HEK293 (cell line): ENCODE data around the gene PI4KB.
A peak's percentile ranks its signal among the peaks of the same experiment; 100 is the strongest.

Experiments used
- GFI1B ChIP-seq: fragments of 450-650 bp; formaldehyde crosslinking; IDR thresholded peaks from 2 replicates; pipeline ENCODE4 v1.5.1; 2016; ENCODE audit warnings: missing biosample characterization, missing genetic modification characterization
- HOXD13 ChIP-seq: sonication (generic); formaldehyde crosslinking; IDR thresholded peaks from 2 replicates; pipeline ENCODE4 v1.8.0; 2022; ENCODE audit warnings: missing genetic modification reagents, borderline replicate concordance
- KLF1 ChIP-seq: fragments of 450-650 bp; formaldehyde crosslinking; IDR thresholded peaks from 2 replicates; pipeline ENCODE4 v1.5.1; 2016; ENCODE audit warnings: missing biosample characterization, missing genetic modification characterization
- KLF9 ChIP-seq: fragments of 450-650 bp; formaldehyde crosslinking; IDR thresholded peaks from 2 replicates; pipeline ENCODE4 v1.5.1; 2016; ENCODE audit warnings: missing biosample characterization, missing genetic modification characterization, low read depth
- MZF1 ChIP-seq: fragments of 450-650 bp; formaldehyde crosslinking; IDR thresholded peaks from 2 replicates; pipeline ENCODE4 v1.5.1; 2017; ENCODE audit warnings: missing biosample characterization, missing genetic modification characterization, borderline replicate concordance
- OVOL3 ChIP-seq: fragments of 450-650 bp; formaldehyde crosslinking; IDR thresholded peaks from 2 replicates; pipeline ENCODE4 v1.5.1; 2016; ENCODE audit warnings: missing biosample characterization, missing genetic modification characterization
- SCRT2 ChIP-seq: fragments of 450-650 bp; formaldehyde crosslinking; IDR thresholded peaks from 2 replicates; pipeline ENCODE4 v1.5.1; 2016; ENCODE audit warnings: missing biosample characterization, missing genetic modification characterization
- SP7 ChIP-seq: fragments of 450-650 bp; formaldehyde crosslinking; IDR thresholded peaks from 2 replicates; pipeline ENCODE4 v1.5.1; 2016; ENCODE audit warnings: missing biosample characterization, missing genetic modification characterization
- TRIM28 ChIP-seq: IDR thresholded peaks from 2 replicates; pipeline ENCODE4 v1.6.1; 2011; ENCODE audit warnings: low read length, control low read depth, borderline replicate concordance
- YY1 ChIP-seq: fragments of 450-650 bp; formaldehyde crosslinking; IDR thresholded peaks from 2 replicates; pipeline ENCODE4 v1.5.1; 2018; ENCODE audit warnings: missing biosample characterization, missing genetic modification characterization
- ZBTB44 ChIP-seq: fragments of 450-650 bp; IDR thresholded peaks from 2 replicates; pipeline ENCODE4 v1.5.1; 2018; ENCODE audit warnings: missing biosample characterization, mild to moderate bottlenecking, missing genetic modification characterization
- ZEB2 ChIP-seq: fragments of 450-650 bp; formaldehyde crosslinking; IDR thresholded peaks from 2 replicates; pipeline ENCODE4 v1.5.1; 2016; ENCODE audit warnings: missing biosample characterization, missing genetic modification characterization
- ZFHX2 ChIP-seq: fragments of 450-650 bp; formaldehyde crosslinking; conservative IDR thresholded peaks from 2 replicates; pipeline ENCODE4 v1.5.1; 2016; ENCODE audit warnings: missing biosample characterization, missing genetic modification characterization
- ZFP37 ChIP-seq: fragments of 450-650 bp; formaldehyde crosslinking; IDR thresholded peaks from 2 replicates; pipeline ENCODE4 v1.5.1; 2016; ENCODE audit warnings: missing biosample characterization, missing genetic modification characterization
- ZNF121 ChIP-seq: fragments of 450-650 bp; formaldehyde crosslinking; IDR thresholded peaks from 2 replicates; pipeline ENCODE4 v1.5.1; 2016; ENCODE audit warnings: missing biosample characterization, missing genetic modification characterization
- ZNF132 ChIP-seq: fragments of 450-650 bp; formaldehyde crosslinking; IDR thresholded peaks from 2 replicates; pipeline ENCODE4 v1.5.1; 2017; ENCODE audit warnings: missing biosample characterization, missing genetic modification characterization, borderline replicate concordance
- ZNF148 ChIP-seq: fragments of 450-650 bp; formaldehyde crosslinking; IDR thresholded peaks from 2 replicates; pipeline ENCODE4 v1.5.0; 2017; ENCODE audit warnings: missing biosample characterization, missing genetic modification characterization, borderline replicate concordance
- ZNF157 ChIP-seq: fragments of 450-650 bp; formaldehyde crosslinking; IDR thresholded peaks from 2 replicates; pipeline ENCODE4 v1.5.1; 2016; ENCODE audit warnings: missing biosample characterization, missing genetic modification characterization
- ZNF18 ChIP-seq: fragments of 450-650 bp; formaldehyde crosslinking; IDR thresholded peaks from 2 replicates; pipeline ENCODE4 v1.5.1; 2016; ENCODE audit warnings: missing biosample characterization, missing genetic modification characterization
- ZNF248 ChIP-seq: fragments of 450-650 bp; formaldehyde crosslinking; IDR thresholded peaks from 2 replicates; pipeline ENCODE4 v1.5.1; 2017; ENCODE audit warnings: missing biosample characterization, missing genetic modification characterization
- ZNF416 ChIP-seq: fragments of 450-650 bp; formaldehyde crosslinking; IDR thresholded peaks from 2 replicates; pipeline ENCODE4 v1.5.1; 2016; ENCODE audit warnings: missing biosample characterization, missing genetic modification characterization
- ZNF544 ChIP-seq: fragments of 450-650 bp; formaldehyde crosslinking; IDR thresholded peaks from 2 replicates; pipeline ENCODE4 v1.5.0; 2017; ENCODE audit warnings: missing biosample characterization, missing genetic modification characterization
- ZNF549 ChIP-seq: fragments of 450-650 bp; IDR thresholded peaks from 2 replicates; pipeline ENCODE4 v1.5.1; 2018; ENCODE audit warnings: missing biosample characterization, missing genetic modification characterization, mild to moderate bottlenecking, inconsistent platforms, moderate library complexity
- ZNF561 ChIP-seq: fragments of 450-650 bp; IDR thresholded peaks from 2 replicates; pipeline ENCODE4 v1.5.1; 2018; ENCODE audit warnings: missing biosample characterization, missing genetic modification characterization, borderline replicate concordance
- ZNF585B ChIP-seq: fragments of 450-650 bp; formaldehyde crosslinking; IDR thresholded peaks from 2 replicates; pipeline ENCODE4 v1.5.1; 2016; ENCODE audit warnings: missing biosample characterization, missing genetic modification characterization
- ZNF626 ChIP-seq: fragments of 450-650 bp; sonication (Bioruptor Pico); formaldehyde crosslinking; IDR thresholded peaks from 2 replicates; pipeline ENCODE4 v1.5.1; 2018; ENCODE audit warnings: missing biosample characterization, missing genetic modification characterization, inconsistent platforms
- ZNF629 ChIP-seq: fragments of 450-650 bp; formaldehyde crosslinking; IDR thresholded peaks from 2 replicates; pipeline ENCODE4 v1.5.1; 2017; ENCODE audit warnings: missing biosample characterization, missing genetic modification characterization
- ZNF701 ChIP-seq: fragments of 450-650 bp; formaldehyde crosslinking; IDR thresholded peaks from 2 replicates; pipeline ENCODE4 v1.5.1; 2016; ENCODE audit warnings: missing biosample characterization, missing genetic modification characterization
- ZNF768 ChIP-seq: fragments of 450-650 bp; formaldehyde crosslinking; IDR thresholded peaks from 2 replicates; pipeline ENCODE4 v1.5.1; 2018; ENCODE audit warnings: missing biosample characterization, mild to moderate bottlenecking, missing genetic modification characterization
- ZNF837 ChIP-seq: fragments of 450-650 bp; formaldehyde crosslinking; IDR thresholded peaks from 2 replicates; pipeline ENCODE4 v1.5.1; 2016; ENCODE audit warnings: missing biosample characterization, missing genetic modification characterization
- ZNF843 ChIP-seq: fragments of 450-650 bp; formaldehyde crosslinking; IDR thresholded peaks from 2 replicates; pipeline ENCODE4 v1.5.1; 2016; ENCODE audit warnings: missing biosample characterization, missing genetic modification characterization
- TF ChIP-seq, protein P1 (sequence below): fragments of 450-650 bp; formaldehyde crosslinking; IDR thresholded peaks from 2 replicates; pipeline ENCODE4 v1.5.1; 2016; ENCODE audit warnings: missing biosample characterization, missing genetic modification characterization
- TF ChIP-seq, protein P2 (sequence below): fragments of 450-650 bp; formaldehyde crosslinking; IDR thresholded peaks from 2 replicates; pipeline ENCODE4 v1.5.1; 2016; ENCODE audit warnings: missing biosample characterization, missing genetic modification characterization, low read depth

Gene PI4KB

GRCh38 chr1:151254217-151255213 is 72.7 kb downstream of the PI4KB start, which contains the start of gene PSMD4 (continued):
- TF ChIP-seq ZNF701 (tag by site-specific recombination): no peak
- 0 out of 2 replicates have a peak, but pooled peaks have one; percentile 20 for TF ChIP-seq ZNF843 (tag by site-specific recombination)
- no peak for TF ChIP-seq ZNF157
- TF ChIP-seq, protein P1, sequence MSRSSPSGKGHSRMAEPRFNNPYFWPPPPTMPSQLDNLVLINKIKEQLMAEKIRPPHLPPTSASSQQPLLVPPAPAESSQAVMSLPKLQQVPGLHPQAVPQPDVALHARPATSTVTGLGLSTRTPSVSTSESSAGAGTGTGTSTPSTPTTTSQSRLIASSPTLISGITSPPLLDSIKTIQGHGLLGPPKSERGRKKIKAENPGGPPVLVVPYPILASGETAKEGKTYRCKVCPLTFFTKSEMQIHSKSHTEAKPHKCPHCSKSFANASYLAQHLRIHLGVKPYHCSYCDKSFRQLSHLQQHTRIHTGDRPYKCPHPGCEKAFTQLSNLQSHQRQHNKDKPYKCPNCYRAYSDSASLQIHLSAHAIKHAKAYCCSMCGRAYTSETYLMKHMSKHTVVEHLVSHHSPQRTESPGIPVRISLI (tag by site-specific recombination): no peak
- peak; percentile 86 for TF ChIP-seq ZFHX2 (tag by site-specific recombination)
- no peak for TF ChIP-seq ZNF132 (tag by site-specific recombination)
- TF ChIP-seq HOXD13 (CRISPR knock-in tag): no peak
- no peak for TF ChIP-seq ZBTB44 (tag by site-specific recombination)
- TF ChIP-seq ZNF561 (tag by site-specific recombination): peak; percentile 11; the same call in 1 of the 2 replicates
- TF ChIP-seq ZNF416 (tag by site-specific recombination): no peak
- 0 out of 2 replicates have a peak, but pooled peaks have one; percentile 10 for TF ChIP-seq KLF9 (tag by site-specific recombination)
- no peak for TF ChIP-seq ZNF248 (tag by site-specific recombination)
- no peak for TF ChIP-seq ZNF549 (tag by site-specific recombination)
- 0 out of 2 replicates have a peak, but pooled peaks have one; percentile 28 for TF ChIP-seq OVOL3 (tag by site-specific recombination)
- TF ChIP-seq ZNF585B (tag by site-specific recombination): no peak
- no peak for TF ChIP-seq SCRT2
- no peak for TF ChIP-seq ZNF121 (tag by site-specific recombination)
- no peak for TF ChIP-seq TRIM28
- TF ChIP-seq ZNF18 (tag by site-specific recombination): no peak
- TF ChIP-seq ZEB2 (tag by site-specific recombination): 0 out of 2 replicates have a peak, but pooled peaks have one; percentile 29
- TF ChIP-seq ZFP37 (tag by site-specific recombination): peak; percentile 75
- no peak for TF ChIP-seq MZF1
- TF ChIP-seq ZNF629: 0 out of 2 replicates have a peak, but pooled peaks have one; percentile 28
- TF ChIP-seq ZNF768: no peak
- TF ChIP-seq ZNF544: no peak
- no peak for TF ChIP-seq ZNF148 (tag by site-specific recombination)
- TF ChIP-seq, protein P2, sequence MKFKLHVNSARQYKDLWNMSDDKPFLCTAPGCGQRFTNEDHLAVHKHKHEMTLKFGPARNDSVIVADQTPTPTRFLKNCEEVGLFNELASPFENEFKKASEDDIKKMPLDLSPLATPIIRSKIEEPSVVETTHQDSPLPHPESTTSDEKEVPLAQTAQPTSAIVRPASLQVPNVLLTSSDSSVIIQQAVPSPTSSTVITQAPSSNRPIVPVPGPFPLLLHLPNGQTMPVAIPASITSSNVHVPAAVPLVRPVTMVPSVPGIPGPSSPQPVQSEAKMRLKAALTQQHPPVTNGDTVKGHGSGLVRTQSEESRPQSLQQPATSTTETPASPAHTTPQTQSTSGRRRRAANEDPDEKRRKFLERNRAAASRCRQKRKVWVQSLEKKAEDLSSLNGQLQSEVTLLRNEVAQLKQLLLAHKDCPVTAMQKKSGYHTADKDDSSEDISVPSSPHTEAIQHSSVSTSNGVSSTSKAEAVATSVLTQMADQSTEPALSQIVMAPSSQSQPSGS (tag by site-specific recombination): no peak
- TF ChIP-seq GFI1B (tag by site-specific recombination): no peak
- no peak for TF ChIP-seq ZNF837 (tag by site-specific recombination)
- peak; percentile 51; the same call in 1 of the 2 replicates for TF ChIP-seq SP7 (tag by site-specific recombination)
- TF ChIP-seq KLF1 (tag by site-specific recombination): no peak
- TF ChIP-seq YY1: peak; percentile 43; the same call in 1 of the 2 replicates
- no peak for TF ChIP-seq ZNF626 (tag by site-specific recombination)
